Stimulated activated CD8-positive, alpha-beta memory T cell treated with anti-CD3 and anti-CD28 coated beads, Interleukin-4, amount 100 ng/mL, for 48 hours (primary cell): ENCODE data around the gene USP37.

Source experiments
- DNase-seq: peaks from one replicate; pipeline ENCODE4 v3.0.0-alpha.2; 2020

USP37 gene

GRCh38 chr2:218474527-218474926 is 93.6 kb downstream of the USP37 start:
- no peak for DNase-seq

GRCh38 chr2:218472988-218473387 is 95.2 kb downstream of the USP37 start:
- no peak for DNase-seq

- no peak for DNase-seq
These were observed 96.2 kb downstream of the USP37 start for GRCh38 chr2:218471982-218472381.

- DNase-seq: no peak
These were observed 97.1 kb downstream of the USP37 start for GRCh38 chr2:218471036-218471435.

GRCh38 chr2:218470448-218470847 is 97.7 kb downstream of the USP37 start:
- no peak for DNase-seq

GRCh38 chr2:218465987-218466633 is 102.0 kb downstream of the USP37 start:
- DNase-seq: no peak

GRCh38 chr2:218458598-218458997 is 109.6 kb downstream of the USP37 start:
- DNase-seq: no peak

GRCh38 chr2:218456849-218457248 is 111.3 kb downstream of the USP37 start:
- DNase-seq: no peak

GRCh38 chr2:218452079-218452478 is 116.1 kb downstream of the USP37 start:
- DNase-seq: no peak

- DNase-seq: no peak
These were observed 119.2 kb downstream of the USP37 start for GRCh38 chr2:218448934-218449333.

- DNase-seq: no peak
These were observed 121.1 kb downstream of the USP37 start for GRCh38 chr2:218447072-218447471.

- DNase-seq: no peak
These were observed 121.6 kb downstream of the USP37 start for GRCh38 chr2:218446547-218446946.

GRCh38 chr2:218445602-218446001 is 122.5 kb downstream of the USP37 start:
- DNase-seq: no peak

- DNase-seq: no peak
These were observed 123.3 kb downstream of the USP37 start for GRCh38 chr2:218444692-218445357.

- no peak for DNase-seq
These were observed 129.6 kb downstream of the USP37 start for GRCh38 chr2:218438596-218438995.

- DNase-seq: no peak
These were observed 130.2 kb downstream of the USP37 start for GRCh38 chr2:218437969-218438368.

GRCh38 chr2:218436992-218437391 is 131.2 kb downstream of the USP37 start:
- DNase-seq: no peak

GRCh38 chr2:218435003-218435982 is 132.9 kb downstream of the USP37 start:
- no peak for DNase-seq

- DNase-seq: no peak
These were observed 133.7 kb downstream of the USP37 start for GRCh38 chr2:218434456-218434855.

GRCh38 chr2:218432676-218433365 is 135.3 kb downstream of the USP37 start:
- DNase-seq: no peak

- DNase-seq: no peak
These were observed 136.3 kb downstream of the USP37 start for GRCh38 chr2:218431878-218432277.

- no peak for DNase-seq
These were observed 137.4 kb downstream of the USP37 start for GRCh38 chr2:218430721-218431120.
